ENCODE results near the gene AIF1.
A peak's percentile ranks its signal among the peaks of the same experiment; 100 is the strongest.

Gene AIF1

DNA sequence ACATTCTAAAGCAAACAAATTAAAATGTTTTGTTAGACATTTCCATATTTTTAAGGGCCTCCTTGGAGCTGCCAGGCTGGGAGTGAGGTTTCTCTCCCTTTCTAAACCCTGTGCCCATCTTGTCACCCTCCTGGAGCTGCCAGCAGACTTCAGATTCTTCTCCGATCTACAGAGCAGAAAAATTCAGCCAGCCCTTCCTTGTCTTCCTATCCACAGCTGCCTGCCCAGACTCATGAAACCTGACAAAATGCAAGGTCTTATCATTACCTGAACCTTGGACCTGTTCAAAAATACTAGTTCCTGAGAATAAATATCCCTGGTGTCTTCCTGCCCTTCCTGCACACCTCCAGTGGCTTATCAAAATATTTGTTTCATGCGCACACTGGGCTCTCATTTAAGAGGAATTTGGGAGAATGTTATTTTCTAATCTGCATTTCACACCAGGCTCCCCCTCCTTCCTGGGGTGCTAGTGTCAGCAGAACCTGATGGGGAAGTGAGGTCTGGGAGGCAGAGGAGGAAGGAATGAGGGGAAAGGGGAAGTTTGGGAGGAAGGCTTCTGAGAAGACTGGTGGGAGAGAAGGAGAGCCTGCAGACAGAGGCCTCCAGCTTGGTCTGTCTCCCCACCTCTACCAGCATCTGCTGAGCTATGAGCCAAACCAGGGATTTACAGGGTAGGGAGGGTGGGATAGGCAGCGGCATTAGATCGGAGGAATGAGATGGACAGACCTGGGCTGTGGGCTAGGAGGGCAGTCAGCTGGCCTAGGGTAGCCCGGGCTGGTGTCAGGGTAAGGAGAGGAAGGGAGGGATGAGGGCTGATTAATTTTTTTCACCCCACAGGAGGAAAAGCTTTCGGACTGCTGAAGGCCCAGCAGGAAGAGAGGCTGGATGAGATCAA is at the start of gene AIF1:
TSS of gene AIF1 (plus strand) at position 551 of the 895 bp plus-strand sequence. CDS start at position 647, 96 bp downstream.
- no peak for DNase-seq

DNA sequence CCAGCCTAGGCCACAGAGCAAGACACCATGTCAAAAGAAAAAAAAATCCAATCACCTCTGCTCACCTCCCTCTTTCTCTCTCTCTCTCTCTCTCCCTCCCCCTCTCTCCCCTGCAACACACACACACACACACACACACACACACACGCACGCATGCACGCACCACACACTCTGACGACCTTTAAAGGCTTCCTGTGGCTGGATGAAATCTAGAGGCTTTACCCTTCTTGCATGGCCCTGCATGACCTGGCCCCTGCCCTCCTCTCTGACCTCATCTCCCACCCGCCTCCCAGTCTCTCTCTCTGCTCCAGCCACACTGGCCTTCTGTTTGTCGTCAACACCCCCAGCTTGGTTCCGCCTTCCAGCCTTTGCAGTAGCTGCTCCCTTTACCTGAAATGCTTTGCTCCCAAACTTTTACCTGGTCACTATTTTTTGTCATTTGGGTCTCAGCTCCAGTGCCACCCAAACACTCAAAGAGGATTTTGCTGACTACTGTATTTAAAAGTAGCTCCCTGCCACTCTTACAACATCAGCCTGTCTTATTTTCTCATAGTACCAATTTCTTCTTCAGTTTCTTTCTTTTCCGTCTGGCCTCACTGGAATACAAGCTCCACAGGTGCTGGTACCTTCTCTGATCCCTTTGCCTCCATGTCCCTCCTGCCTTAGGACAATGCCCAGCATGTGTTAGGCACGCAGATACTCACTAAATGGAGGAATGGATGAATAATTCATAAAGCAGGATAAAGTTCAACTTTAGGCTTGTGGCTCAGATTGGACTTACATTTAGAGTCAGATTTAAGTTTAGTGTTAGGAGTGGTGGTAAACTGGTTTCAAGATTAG is 47.3 kb upstream of the AIF1 start:
- DNase-seq, result no peak

DNA sequence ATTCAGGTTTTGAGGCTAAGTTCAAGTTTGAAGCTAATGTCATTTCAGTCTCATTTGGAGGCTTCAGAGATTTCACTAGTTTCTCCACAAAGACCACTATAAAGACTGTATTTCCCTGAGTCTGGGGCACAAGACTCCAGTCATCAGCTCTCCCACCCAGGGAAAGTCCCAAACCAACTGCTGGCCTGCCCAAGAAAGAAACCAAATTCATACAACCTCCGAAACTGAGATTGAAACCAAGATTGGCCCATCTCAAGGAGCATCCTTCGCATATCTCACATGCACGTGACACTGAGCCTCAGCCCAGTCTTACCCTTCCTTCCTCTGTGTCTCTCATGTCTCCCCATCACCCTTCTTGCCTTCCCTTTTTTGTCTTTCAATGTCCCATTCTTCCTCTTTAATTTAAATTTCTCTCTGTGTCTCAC is 46.5 kb upstream of the AIF1 start:
- DNase-seq, result no peak

DNA sequence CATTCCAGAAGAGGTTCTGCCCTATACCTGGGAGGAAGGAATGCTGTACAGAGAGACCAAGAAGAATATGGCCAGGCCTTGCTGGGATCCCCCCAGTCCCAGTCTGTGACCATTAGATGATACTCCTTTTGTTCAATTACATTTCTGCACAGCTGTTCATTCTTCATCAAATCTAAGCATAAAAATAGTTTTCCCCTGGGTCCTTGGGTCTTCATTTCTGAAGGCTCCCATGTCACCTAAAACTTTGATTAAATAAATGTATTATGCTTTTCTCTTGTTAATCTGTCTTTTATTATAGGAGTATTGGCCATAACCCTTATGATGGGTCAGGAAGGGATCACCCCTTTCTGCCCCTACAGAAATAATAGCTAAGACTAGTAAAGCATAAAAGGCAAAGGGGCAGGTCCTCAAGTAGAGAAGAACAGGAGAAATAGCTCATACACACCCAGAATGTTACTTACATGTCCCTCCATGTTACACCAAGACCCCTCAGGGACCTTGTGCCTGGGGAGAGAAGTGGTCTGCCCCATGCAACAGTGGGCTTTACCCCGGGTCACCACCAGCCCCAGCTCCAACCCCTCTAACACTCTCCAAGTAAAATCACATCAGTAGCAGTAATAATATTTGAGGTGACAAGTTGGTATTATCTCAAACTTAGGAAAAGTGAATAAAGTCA is 45.0 kb upstream of the AIF1 start:
- DNase-seq, result no peak

DNA sequence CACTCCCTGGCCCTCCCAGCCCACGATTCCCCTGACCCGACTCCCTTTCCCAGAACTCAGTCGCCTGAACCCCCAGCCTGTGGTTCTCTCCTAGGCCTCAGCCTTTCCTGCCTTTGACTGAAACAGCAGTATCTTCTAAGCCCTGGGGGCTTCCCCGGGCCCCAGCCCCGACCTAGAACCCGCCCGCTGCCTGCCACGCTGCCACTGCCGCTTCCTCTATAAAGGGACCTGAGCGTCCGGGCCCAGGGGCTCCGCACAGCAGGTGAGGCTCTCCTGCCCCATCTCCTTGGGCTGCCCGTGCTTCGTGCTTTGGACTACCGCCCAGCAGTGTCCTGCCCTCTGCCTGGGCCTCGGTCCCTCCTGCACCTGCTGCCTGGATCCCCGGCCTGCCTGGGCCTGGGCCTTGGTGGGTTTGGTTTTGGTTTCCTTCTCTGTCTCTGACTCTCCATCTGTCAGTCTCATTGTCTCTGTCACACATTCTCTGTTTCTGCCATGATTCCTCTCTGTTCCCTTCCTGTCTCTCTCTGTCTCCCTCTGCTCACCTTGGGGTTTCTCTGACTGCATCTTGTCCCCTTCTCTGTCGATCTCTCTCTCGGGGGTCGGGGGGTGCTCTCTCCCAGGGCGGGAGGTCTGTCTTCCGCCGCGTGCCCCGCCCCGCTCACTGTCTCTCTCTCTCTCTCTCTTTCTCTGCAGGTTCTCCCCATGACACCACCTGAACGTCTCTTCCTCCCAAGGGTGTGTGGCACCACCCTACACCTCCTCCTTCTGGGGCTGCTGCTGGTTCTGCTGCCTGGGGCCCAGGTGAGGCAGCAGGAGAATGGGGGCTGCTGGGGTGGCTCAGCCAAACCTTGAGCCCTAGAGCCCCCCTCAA is 42.8 kb upstream of the AIF1 start, which contains the start of gene LTA:
TSS of gene LTA (plus strand) at position 249 of the 871 bp plus-strand sequence. CDS start at position 703, 454 bp downstream.
- no peak for DNase-seq

DNA sequence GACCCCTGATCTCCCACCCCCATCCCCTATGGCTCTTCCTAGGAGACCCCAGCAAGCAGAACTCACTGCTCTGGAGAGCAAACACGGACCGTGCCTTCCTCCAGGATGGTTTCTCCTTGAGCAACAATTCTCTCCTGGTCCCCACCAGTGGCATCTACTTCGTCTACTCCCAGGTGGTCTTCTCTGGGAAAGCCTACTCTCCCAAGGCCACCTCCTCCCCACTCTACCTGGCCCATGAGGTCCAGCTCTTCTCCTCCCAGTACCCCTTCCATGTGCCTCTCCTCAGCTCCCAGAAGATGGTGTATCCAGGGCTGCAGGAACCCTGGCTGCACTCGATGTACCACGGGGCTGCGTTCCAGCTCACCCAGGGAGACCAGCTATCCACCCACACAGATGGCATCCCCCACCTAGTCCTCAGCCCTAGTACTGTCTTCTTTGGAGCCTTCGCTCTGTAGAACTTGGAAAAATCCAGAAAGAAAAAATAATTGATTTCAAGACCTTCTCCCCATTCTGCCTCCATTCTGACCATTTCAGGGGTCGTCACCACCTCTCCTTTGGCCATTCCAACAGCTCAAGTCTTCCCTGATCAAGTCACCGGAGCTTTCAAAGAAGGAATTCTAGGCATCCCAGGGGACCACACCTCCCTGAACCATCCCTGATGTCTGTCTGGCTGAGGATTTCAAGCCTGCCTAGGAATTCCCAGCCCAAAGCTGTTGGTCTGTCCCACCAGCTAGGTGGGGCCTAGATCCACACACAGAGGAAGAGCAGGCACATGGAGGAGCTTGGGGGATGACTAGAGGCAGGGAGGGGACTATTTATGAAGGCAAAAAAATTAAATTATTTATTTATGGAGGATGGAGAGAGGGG is 41.6 kb upstream of the AIF1 start:
- DNase-seq, result no peak

DNA sequence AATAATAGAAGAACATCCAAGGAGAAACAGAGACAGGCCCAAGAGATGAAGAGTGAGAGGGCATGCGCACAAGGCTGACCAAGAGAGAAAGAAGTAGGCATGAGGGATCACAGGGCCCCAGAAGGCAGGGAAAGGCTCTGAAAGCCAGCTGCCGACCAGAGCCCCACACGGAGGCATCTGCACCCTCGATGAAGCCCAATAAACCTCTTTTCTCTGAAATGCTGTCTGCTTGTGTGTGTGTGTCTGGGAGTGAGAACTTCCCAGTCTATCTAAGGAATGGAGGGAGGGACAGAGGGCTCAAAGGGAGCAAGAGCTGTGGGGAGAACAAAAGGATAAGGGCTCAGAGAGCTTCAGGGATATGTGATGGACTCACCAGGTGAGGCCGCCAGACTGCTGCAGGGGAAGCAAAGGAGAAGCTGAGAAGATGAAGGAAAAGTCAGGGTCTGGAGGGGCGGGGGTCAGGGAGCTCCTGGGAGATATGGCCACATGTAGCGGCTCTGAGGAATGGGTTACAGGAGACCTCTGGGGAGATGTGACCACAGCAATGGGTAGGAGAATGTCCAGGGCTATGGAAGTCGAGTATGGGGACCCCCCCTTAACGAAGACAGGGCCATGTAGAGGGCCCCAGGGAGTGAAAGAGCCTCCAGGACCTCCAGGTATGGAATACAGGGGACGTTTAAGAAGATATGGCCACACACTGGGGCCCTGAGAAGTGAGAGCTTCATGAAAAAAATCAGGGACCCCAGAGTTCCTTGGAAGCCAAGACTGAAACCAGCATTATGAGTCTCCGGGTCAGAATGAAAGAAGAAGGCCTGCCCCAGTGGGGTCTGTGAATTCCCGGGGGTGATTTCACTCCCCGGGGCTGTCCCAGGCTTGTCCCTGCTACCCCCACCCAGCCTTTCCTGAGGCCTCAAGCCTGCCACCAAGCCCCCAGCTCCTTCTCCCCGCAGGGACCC is 40.6 kb upstream of the AIF1 start:
- DNase-seq, result no peak

DNA sequence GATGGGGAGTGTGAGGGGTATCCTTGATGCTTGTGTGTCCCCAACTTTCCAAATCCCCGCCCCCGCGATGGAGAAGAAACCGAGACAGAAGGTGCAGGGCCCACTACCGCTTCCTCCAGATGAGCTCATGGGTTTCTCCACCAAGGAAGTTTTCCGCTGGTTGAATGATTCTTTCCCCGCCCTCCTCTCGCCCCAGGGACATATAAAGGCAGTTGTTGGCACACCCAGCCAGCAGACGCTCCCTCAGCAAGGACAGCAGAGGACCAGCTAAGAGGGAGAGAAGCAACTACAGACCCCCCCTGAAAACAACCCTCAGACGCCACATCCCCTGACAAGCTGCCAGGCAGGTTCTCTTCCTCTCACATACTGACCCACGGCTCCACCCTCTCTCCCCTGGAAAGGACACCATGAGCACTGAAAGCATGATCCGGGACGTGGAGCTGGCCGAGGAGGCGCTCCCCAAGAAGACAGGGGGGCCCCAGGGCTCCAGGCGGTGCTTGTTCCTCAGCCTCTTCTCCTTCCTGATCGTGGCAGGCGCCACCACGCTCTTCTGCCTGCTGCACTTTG is 39.6 kb upstream of the AIF1 start, which contains the start of gene TNF:
TSS of gene TNF (plus strand) at position 231 of the 567 bp plus-strand sequence. CDS start at position 408, 177 bp downstream.
- no peak for DNase-seq

DNA sequence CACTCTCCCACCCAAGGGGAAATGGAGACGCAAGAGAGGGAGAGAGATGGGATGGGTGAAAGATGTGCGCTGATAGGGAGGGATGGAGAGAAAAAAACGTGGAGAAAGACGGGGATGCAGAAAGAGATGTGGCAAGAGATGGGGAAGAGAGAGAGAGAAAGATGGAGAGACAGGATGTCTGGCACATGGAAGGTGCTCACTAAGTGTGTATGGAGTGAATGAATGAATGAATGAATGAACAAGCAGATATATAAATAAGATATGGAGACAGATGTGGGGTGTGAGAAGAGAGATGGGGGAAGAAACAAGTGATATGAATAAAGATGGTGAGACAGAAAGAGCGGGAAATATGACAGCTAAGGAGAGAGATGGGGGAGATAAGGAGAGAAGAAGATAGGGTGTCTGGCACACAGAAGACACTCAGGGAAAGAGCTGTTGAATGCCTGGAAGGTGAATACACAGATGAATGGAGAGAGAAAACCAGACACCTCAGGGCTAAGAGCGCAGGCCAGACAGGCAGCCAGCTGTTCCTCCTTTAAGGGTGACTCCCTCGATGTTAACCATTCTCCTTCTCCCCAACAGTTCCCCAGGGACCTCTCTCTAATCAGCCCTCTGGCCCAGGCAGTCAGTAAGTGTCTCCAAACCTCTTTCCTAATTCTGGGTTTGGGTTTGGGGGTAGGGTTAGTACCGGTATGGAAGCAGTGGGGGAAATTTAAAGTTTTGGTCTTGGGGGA is 38.9 kb upstream of the AIF1 start:
- DNase-seq, result no peak

DNA sequence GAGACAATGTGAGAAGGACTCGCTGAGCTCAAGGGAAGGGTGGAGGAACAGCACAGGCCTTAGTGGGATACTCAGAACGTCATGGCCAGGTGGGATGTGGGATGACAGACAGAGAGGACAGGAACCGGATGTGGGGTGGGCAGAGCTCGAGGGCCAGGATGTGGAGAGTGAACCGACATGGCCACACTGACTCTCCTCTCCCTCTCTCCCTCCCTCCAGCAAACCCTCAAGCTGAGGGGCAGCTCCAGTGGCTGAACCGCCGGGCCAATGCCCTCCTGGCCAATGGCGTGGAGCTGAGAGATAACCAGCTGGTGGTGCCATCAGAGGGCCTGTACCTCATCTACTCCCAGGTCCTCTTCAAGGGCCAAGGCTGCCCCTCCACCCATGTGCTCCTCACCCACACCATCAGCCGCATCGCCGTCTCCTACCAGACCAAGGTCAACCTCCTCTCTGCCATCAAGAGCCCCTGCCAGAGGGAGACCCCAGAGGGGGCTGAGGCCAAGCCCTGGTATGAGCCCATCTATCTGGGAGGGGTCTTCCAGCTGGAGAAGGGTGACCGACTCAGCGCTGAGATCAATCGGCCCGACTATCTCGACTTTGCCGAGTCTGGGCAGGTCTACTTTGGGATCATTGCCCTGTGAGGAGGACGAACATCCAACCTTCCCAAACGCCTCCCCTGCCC is 38.0 kb upstream of the AIF1 start:
- DNase-seq, result no peak

DNA sequence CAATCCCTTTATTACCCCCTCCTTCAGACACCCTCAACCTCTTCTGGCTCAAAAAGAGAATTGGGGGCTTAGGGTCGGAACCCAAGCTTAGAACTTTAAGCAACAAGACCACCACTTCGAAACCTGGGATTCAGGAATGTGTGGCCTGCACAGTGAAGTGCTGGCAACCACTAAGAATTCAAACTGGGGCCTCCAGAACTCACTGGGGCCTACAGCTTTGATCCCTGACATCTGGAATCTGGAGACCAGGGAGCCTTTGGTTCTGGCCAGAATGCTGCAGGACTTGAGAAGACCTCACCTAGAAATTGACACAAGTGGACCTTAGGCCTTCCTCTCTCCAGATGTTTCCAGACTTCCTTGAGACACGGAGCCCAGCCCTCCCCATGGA is 37.5 kb upstream of the AIF1 start:
- no peak for DNase-seq

DNA sequence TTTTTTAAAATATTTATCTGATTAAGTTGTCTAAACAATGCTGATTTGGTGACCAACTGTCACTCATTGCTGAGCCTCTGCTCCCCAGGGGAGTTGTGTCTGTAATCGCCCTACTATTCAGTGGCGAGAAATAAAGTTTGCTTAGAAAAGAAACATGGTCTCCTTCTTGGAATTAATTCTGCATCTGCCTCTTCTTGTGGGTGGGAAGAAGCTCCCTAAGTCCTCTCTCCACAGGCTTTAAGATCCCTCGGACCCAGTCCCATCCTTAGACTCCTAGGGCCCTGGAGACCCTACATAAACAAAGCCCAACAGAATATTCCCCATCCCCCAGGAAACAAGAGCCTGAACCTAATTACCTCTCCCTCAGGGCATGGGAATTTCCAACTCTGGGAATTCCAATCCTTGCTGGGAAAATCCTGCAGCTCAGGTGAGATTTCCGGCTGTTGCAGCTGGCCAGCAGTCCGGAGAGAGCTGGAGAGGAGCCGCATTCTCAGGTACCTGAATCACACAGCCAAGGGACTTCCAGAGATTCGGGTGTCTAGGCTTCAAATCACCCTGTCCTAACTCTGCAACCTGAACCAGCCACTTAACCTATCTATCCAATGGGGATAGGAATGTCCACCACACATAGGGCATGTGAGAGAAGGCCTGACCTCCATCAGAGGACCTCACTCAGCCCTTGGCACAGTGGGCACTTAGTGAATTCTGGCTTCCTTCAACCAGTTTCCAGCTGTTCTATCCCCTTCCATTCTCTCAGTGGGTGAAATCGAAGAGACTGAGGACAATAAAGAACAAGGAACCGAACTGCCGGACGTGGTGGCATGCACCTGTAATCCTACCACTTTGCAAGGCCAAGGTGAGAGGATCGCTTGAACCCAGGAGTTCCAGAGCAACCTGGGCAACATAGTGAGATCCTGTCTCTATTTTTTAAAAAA is 36.6 kb upstream of the AIF1 start:
- DNase-seq, result no peak

DNA sequence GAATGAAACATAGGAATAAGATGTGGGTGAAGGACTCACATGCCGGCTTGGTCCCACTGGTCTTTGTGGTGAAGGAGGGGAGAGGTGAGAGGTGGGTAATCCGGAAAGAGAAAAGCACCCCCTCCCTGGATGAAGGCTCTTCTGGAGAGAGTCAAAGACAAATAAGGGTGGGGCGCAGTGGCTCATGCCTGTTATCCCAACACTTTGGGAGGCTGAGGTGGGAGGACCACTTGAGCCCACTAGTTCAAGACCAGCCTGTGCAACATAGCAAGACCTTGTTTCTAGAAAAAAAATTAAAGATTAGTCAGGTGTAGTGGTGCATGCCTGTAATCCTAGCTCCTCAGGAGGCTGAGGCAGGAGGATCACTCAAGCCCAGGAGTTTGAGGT is 35.9 kb upstream of the AIF1 start:
- no peak for DNase-seq

DNA sequence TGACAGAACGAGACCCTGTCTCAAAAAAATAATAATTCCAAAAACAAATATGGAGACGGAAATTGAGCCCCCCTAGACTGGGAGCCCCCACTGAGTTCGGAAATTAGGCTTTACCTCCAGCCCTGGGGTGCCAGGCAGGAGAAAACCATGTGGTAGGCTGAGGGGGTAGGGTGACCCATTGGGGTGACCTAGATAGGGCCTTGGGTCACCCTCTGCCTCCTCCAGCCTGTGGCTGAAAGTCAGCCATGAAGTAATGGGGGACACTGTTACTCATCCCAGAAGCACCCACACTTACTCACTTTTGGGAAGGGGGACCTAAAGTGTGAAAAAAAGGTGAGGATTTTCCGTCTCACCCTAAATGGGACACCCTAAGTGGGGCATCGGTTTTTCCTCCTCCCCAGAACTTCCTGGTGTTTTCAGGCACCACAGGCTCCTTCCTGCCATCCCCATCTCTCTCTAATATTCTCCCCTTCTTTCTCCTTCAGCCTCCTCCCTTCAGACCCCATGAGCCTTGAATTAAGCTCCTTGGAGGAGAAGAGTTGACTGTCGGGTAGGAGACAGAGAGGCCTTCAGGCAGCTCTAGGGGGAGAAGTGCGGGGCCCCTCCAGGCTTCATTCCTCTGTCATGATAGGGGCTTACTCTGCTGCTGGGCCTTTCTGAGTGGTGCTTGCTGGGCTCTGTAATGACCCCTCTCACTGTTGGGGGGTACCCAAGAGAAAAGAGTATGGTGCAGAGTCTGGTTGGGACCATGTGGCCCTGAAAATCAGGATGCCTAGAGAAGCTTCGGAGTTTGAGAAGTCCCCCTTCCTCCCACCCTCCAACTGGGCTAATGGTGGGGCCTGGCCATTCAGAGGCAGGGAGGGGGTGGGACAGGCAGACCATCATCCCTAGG is 35.2 kb upstream of the AIF1 start:
- no peak for DNase-seq

DNA sequence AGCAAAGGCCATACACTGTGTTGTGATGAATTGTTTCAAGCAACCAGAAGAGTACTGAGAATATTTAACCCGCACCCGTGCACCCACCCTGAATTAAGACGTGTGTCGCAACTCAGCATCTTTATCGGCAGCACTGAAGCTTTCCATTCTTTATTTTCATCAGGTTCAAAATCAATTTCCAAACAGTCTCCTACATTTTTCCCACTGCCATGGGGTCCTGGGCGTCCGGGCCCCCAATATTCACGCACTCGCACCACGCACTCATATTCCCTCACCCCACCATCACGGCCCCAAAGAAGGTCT is 34.6 kb upstream of the AIF1 start:
- no peak for DNase-seq

DNA sequence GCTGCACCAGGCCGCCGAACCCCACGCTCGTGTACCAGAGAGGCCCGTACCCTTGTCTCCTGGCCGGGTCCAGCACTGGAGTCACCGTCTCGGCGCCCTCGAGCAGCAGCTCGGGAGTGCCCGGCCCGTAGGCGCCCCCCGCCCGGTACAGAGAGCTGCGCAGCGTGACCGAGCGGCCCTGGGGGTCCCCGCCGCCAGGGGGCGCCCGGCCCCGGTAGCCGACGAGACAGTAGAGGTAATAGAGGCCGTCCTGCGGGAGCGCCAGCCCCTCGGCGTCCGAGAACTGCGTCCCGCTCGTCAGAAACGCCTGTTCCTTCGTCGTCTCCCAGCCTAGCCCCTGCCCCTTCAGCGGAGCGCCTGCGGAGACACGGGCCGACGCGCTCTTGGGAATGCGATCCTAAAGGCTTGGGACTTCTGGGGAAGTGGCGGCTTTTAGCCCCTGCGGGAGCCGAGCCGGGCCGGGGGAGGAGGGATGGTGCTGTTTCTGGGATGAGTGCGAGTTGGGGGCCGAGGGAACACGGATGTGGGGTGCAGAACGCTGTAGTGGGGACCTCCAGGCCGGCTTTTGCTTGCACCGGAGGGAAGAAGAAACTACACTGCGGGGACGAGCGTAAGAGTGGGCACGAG is 34.1 kb upstream of the AIF1 start:
- DNase-seq, result peak; percentile 43
